ENCODE results near the gene PON2. TPM values are rescaled to one million over a fixed set of nuclear protein-coding genes. Genes with fewer than 3 reads are reported as not detected.

PON2 gene
- total RNA-seq, 4 donors from 2014 or later: 66.5 to 113 (median 82.2) TPM

GRCh38 chr7:95476904-95477594, 42.2 kb upstream of the PON2 start:
- peak; percentile 67 for ATAC-seq (ENCODE audit: low FRiP score)
- DNase-seq (ENCODE audit: low spot score): peak; percentile 66
- no peak for TF ChIP-seq CTCF (IDR thresholded peaks at IDR 0.05)

GRCh38 chr7:95476072-95476847, 41.4 kb upstream of the PON2 start:
- DNase-seq (ENCODE audit: low spot score): no peak
- no peak for TF ChIP-seq CTCF (IDR thresholded peaks at IDR 0.05)
- no peak for ATAC-seq (ENCODE audit: low FRiP score)

GRCh38 chr7:95473276-95473985, 38.6 kb upstream of the PON2 start:
- DNase-seq (ENCODE audit: low spot score): no peak
- no peak for ATAC-seq (ENCODE audit: low FRiP score)
- TF ChIP-seq CTCF (IDR thresholded peaks at IDR 0.05): no peak

- no peak for TF ChIP-seq CTCF (IDR thresholded peaks at IDR 0.05)
- no peak for ATAC-seq (ENCODE audit: low FRiP score)
- DNase-seq (ENCODE audit: low spot score): no peak
These were observed 37.8 kb upstream of the PON2 start for GRCh38 chr7:95472581-95473161.

GRCh38 chr7:95471071-95471470, 36.2 kb upstream of the PON2 start:
- DNase-seq (ENCODE audit: low spot score): no peak
- no peak for TF ChIP-seq CTCF (IDR thresholded peaks at IDR 0.05)
- ATAC-seq (ENCODE audit: low FRiP score): no peak

GRCh38 chr7:95470452-95470851, 35.6 kb upstream of the PON2 start:
- TF ChIP-seq CTCF (IDR thresholded peaks at IDR 0.05): no peak
- DNase-seq (ENCODE audit: low spot score): no peak
- ATAC-seq (ENCODE audit: low FRiP score): peak; percentile 56
